WI38 (cell line): ENCODE data around the gene ITGAX.

Source experiments
- H3K4me3 ChIP-seq: 2 replicates; pipeline ENCODE4 v1.5.1; 2011; ENCODE audit warnings: low read depth, mild to moderate bottlenecking, control low read depth, low read length
- CTCF ChIP-seq: IDR thresholded peaks from 2 replicates; pipeline ENCODE4 v1.5.1; 2012; ENCODE audit warnings: low read depth, mild to moderate bottlenecking, control low read depth, low read length

ITGAX gene

GRCh38 chr16:31429314-31429713, 74.3 kb downstream of the ITGAX start:
- no peak overlapping the region for H3K4me3 ChIP-seq
- TF ChIP-seq CTCF: no peak

- no peak for TF ChIP-seq CTCF
- no peak overlapping the region for H3K4me3 ChIP-seq
Measured at GRCh38 chr16:31429796-31430195, 74.8 kb downstream of the ITGAX start.

- H3K4me3 ChIP-seq: no peak overlapping the region
- TF ChIP-seq CTCF: no peak
Measured at GRCh38 chr16:31430380-31431052, 75.5 kb downstream of the ITGAX start.
